Duodenal mucosa (tissue), 2 donors: ENCODE measurements around the gene TNFSF8.

Experiments used
- H3K27ac ChIP-seq: one replicate; pipeline ENCODE4 v1.7.0; 2013; ENCODE audit warnings: low read depth, low read length
- H3K27me3 ChIP-seq, 2 donors: one replicate each; pipeline ENCODE4 v1.7.0; 2013; ENCODE audit warnings: low read length in 2 of 2, control low read depth in 1 of 2; ENCODE audit not compliant: insufficient read depth in 2 of 2, control insufficient read depth in 1 of 2
- H3K36me3 ChIP-seq, 2 donors: one replicate each; pipeline ENCODE4 v1.7.0; 2013; ENCODE audit warnings: low read length in 2 of 2, control low read depth in 1 of 2; ENCODE audit not compliant: insufficient read depth in 2 of 2, control insufficient read depth in 1 of 2
- H3K4me1 ChIP-seq, 2 donors: one replicate each; pipeline ENCODE4 v1.7.0; 2013; ENCODE audit warnings: low read length in 2 of 2, control low read depth in 1 of 2; ENCODE audit not compliant: insufficient read depth in 2 of 2, control insufficient read depth in 1 of 2
- H3K4me3 ChIP-seq, 2 donors: one replicate each; pipeline ENCODE4 v1.7.0; 2013; ENCODE audit warnings: low read length in 2 of 2, low read depth in 1 of 2
- H3K9ac ChIP-seq, 2 donors: one replicate each; pipeline ENCODE4 v1.7.0; 2013; ENCODE audit warnings: low read length in 2 of 2, low read depth in 1 of 2
- H3K9me3 ChIP-seq, 2 donors: one replicate each; pipeline ENCODE4 v1.7.0; 2013; ENCODE audit warnings: low read length in 2 of 2, control low read depth in 1 of 2; ENCODE audit not compliant: control insufficient read depth in 1 of 2

TNFSF8 gene

DNA sequence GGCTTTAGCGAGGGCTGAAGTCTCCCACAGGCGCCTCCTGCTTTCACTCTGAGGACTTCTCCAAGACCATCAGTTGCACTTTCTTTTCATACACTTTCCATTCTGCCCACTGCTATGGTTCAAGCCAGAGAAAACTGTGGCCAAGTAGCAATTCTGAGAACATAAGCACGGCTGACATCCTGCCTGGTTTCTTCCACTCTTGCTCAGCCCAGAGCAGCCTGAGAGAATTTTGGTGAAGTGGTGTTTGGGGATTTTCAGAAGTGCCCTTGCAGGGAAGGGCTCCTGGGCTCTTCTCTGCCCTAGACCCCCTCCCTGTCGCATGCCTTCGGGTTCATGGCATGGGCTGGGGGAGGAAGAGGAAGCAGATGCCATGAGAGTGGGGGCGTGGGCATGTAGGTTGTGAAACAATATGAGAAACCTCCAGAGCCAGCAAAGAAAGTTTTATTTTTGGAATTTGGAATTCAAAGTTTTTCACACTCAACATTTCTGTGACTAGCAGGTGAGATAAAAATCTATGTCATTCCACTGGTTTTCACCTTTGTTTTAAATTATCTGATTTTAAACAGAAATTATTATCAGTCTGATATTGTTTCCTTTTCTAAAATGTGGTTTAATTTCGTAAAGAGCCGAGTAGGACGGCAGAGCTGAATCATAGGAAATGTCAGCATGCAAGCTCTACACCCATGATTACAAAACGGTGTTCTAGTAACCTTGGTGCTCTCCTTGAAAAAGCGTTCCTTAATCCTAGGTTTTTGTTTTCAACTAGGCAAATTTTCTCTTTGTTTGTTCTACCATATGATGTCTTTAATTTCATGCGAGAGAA is 27.8 kb upstream of the TNFSF8 start:
- Histone ChIP-seq H3K27me3 (no peaks in the 10 kb centered on the region), H3K9me3 (peaks cover 0 to 12% of the 10 kb centered on the region in 2 donors), H3K9ac (no peak overlapping the region), H3K4me1 (no peaks in the 10 kb centered on the region), H3K4me3 (no peak overlapping the region), H3K27ac (no peak overlapping the region), H3K36me3 (no peaks in the 10 kb centered on the region)

DNA sequence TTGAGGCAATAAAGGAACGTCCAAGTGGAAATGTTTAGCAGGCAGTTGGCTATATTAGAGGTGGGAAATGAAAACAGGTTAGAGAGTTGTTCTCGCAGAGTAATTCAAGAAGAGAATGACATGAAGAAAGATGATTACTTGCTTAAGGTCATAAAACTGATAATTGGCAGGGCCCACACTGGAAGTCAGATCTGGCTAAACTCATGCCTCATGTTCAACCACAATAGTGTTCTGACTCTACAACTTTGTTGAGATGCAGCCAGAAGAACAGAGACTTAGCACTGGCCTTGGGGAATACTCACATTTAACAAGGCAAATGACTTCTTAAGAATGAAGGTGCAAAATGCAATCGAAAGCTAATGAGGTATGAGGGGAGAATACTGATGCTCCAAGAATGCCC is 27.2 kb upstream of the TNFSF8 start:
- Histone ChIP-seq H3K27ac (no peak overlapping the region), H3K9ac (no peak overlapping the region), H3K27me3 (no peaks in the 10 kb centered on the region), H3K36me3 (no peaks in the 10 kb centered on the region), H3K9me3 (peaks cover 0 to 12% of the 10 kb centered on the region in 2 donors), H3K4me3 (no peak overlapping the region), H3K4me1 (no peaks in the 10 kb centered on the region)

- no peaks in the 10 kb centered on the region for H3K4me1 ChIP-seq
- H3K27ac ChIP-seq, result no peak overlapping the region
- no peak overlapping the region for H3K4me3 ChIP-seq
- H3K27me3 ChIP-seq, result no peaks in the 10 kb centered on the region
- no peak overlapping the region for H3K9ac ChIP-seq
- H3K9me3 ChIP-seq, result peaks cover 0 to 6% of the 10 kb centered on the region in 2 donors
- no peaks in the 10 kb centered on the region for H3K36me3 ChIP-seq
Observed at GRCh38 chr9:114954956-114955582, 24.7 kb upstream of the TNFSF8 start.

DNA sequence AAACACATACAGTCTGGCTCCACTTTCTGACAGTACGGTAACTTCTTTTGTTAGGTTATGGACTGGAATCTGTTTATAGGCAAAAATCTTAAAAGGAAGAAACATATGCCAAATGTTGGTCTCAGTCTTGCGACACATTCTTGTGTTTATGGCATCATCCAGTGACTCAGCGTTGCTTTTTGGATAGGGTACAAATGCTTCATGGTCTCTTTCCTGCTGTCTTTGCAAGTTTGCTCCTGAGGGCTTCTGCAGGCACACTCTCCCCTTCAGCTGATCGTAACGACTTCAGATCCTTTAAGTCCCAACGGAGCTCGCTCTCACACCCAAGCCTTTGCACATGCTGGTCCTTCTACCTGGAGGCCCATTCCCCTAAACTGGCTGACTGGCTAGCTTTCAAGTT is 23.6 kb upstream of the TNFSF8 start:
- Histone ChIP-seq H3K9me3 (no peaks in the 10 kb centered on the region), H3K4me3 (no peak overlapping the region), H3K4me1 (no peaks in the 10 kb centered on the region), H3K27me3 (no peaks in the 10 kb centered on the region), H3K9ac (no peak overlapping the region), H3K36me3 (no peaks in the 10 kb centered on the region), H3K27ac (no peak overlapping the region)

DNA sequence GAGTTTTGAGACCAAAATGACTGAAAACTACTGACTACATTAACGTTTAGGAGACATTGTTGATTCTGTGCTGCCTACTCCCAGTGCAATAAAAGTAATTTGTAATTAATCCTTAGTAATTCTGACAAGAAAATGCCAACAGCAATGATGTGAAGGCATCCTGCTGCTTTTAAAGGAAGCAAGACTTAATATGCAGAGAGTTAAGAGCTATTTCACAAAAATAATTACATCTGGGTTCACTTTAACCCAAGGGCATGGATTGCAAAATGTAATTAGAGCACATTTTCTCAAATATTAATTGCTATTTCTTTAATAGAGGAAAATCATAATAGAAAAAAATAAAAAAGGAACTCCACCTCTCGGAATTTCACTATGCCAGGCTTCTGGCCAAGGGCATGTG is 22.7 kb upstream of the TNFSF8 start:
- Histone ChIP-seq H3K4me1 (no peaks in the 10 kb centered on the region), H3K27ac (no peak overlapping the region)

GRCh38 chr9:114950761-114951160 is 20.4 kb upstream of the TNFSF8 start:
- Histone ChIP-seq H3K9ac (no peak overlapping the region), H3K36me3 (no peaks in the 10 kb centered on the region), H3K27me3 (no peaks in the 10 kb centered on the region), H3K9me3 (no peaks in the 10 kb centered on the region), H3K27ac (no peak overlapping the region), H3K4me1 (no peaks in the 10 kb centered on the region), H3K4me3 (no peak overlapping the region)

More for the DNA sequence above, 22.7 kb upstream of the TNFSF8 start:
- Histone ChIP-seq H3K9me3 (no peaks in the 10 kb centered on the region), H3K4me3 (no peak overlapping the region), H3K27me3 (no peaks in the 10 kb centered on the region), H3K9ac (no peak overlapping the region), H3K36me3 (no peaks in the 10 kb centered on the region)

DNA sequence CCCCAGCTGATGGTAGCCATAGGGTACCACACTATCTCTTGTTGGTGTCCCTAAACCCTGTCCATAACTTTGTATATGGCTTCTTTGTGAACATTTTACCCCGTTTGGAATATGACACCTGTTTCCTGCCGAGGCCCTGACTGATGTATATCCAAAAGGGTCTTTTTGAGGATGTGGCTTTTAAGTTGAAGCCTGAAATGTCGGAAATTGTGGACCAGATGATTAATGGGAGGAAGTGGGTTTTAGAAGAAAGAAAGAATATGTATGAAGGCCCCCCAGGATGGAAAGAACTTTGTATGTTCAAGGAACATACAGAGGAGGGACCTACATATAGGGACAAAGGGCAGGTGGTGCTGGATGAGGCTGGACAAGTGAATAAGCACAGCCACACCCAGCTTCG is 16.7 kb upstream of the TNFSF8 start:
- Histone ChIP-seq H3K9ac (no peak overlapping the region), H3K4me1 (no peaks in the 10 kb centered on the region), H3K27me3 (no peaks in the 10 kb centered on the region), H3K36me3 (no peaks in the 10 kb centered on the region), H3K4me3 (no peak overlapping the region), H3K27ac (no peak overlapping the region), H3K9me3 (no peaks in the 10 kb centered on the region)

GRCh38 chr9:114945616-114946412 is 15.4 kb upstream of the TNFSF8 start:
- no peak overlapping the region for H3K27ac ChIP-seq
- H3K9me3 ChIP-seq, result no peaks in the 10 kb centered on the region
- no peak overlapping the region for H3K9ac ChIP-seq
- no peak overlapping the region for H3K4me3 ChIP-seq
- H3K27me3 ChIP-seq, result no peaks in the 10 kb centered on the region
- no peaks in the 10 kb centered on the region for H3K4me1 ChIP-seq
- H3K36me3 ChIP-seq, result no peaks in the 10 kb centered on the region

GRCh38 chr9:114941376-114941775 is 11.0 kb upstream of the TNFSF8 start:
- Histone ChIP-seq H3K27me3 (no peaks in the 10 kb centered on the region), H3K9me3 (no peaks in the 10 kb centered on the region), H3K4me3 (no peak overlapping the region), H3K9ac (no peak overlapping the region), H3K36me3 (no peaks in the 10 kb centered on the region), H3K4me1 (no peaks in the 10 kb centered on the region), H3K27ac (no peak overlapping the region)
